MCF 10A (cell line): ENCODE data around the gene TUSC2. TPM values are rescaled to one million over a fixed set of nuclear protein-coding genes. Genes with fewer than 3 reads are reported as not detected.

Experiments used
- BruUV-seq: library from RNA; stranded (reverse); fragments of 400-500 nt; replicated peaks from 2 replicates; lab custom pipeline; 2021; lab: Mats Ljungman, UMichigan
- CTCF ChIA-PET: fragments of 300-600 bp; sonication (Branson Sonifier 250); formaldehyde crosslinking; extraction: SDS; loops from one replicate; lab custom pipeline; 2021; ENCODE audit warnings: antibody characterized with exemption, inconsistent platforms; lab: Yijun Ruan, JAX
- POLR2A ChIA-PET: fragments of 300-600, 350-650 bp; sonication (Branson Sonifier 250); formaldehyde crosslinking; extraction: SDS; loops from one replicate; lab custom pipeline; 2020; ENCODE audit warnings: antibody characterized with exemption, inconsistent platforms; lab: Yijun Ruan, JAX
- DNase-seq: peaks from one replicate; pipeline ENCODE4 v3.0.0-alpha.2; 2018; ENCODE audit not compliant: unreplicated experiment
- H3K27ac Mint-ChIP-seq: one replicate; pipeline ENCODE4 v1.8.0; 2022; ENCODE audit warnings: mild to moderate bottlenecking, low read depth, mixed read lengths; ENCODE audit not compliant: unreplicated experiment
- H3K27me3 Mint-ChIP-seq: one replicate; pipeline ENCODE4 v1.8.0; 2022; ENCODE audit warnings: mixed read lengths; ENCODE audit not compliant: insufficient read depth, unreplicated experiment
- H3K36me3 Mint-ChIP-seq: one replicate; pipeline ENCODE4 v1.8.0; 2022; ENCODE audit warnings: mild to moderate bottlenecking, moderate library complexity, mixed read lengths; ENCODE audit not compliant: insufficient read depth, unreplicated experiment
- H3K4me1 Mint-ChIP-seq: one replicate; pipeline ENCODE4 v1.8.0; 2022; ENCODE audit warnings: mixed read lengths; ENCODE audit not compliant: insufficient read depth, unreplicated experiment
- H3K4me3 Mint-ChIP-seq: one replicate; pipeline ENCODE4 v1.8.0; 2022; ENCODE audit warnings: mild to moderate bottlenecking, moderate library complexity, mixed read lengths; ENCODE audit not compliant: unreplicated experiment
- H3K9me3 Mint-ChIP-seq: one replicate; pipeline ENCODE4 v1.8.0; 2022; ENCODE audit warnings: mixed read lengths; ENCODE audit not compliant: unreplicated experiment
- CTCF ChIP-seq: fragments of 200-600 bp; IDR thresholded peaks from one replicate; pipeline ENCODE4 v1.8.0; 2022; ENCODE audit warnings: antibody characterized with exemption, mild to moderate bottlenecking; ENCODE audit not compliant: unreplicated experiment
- intact Hi-C: fragments of 100-400 bp; cut with micrococcal nuclease; formaldehyde crosslinking; loops from 2 replicates; pipeline ENCODE4 v1.14.1; 2022
- total RNA-seq: library from RNA; stranded (reverse); gene quantifications from 2 replicates; pipeline ENCODE4 v1.2.3, GENCODE V29; 2022

TUSC2 gene
- total RNA-seq, 1 experiment from 2014 or later = 14.5 TPM

DNA sequence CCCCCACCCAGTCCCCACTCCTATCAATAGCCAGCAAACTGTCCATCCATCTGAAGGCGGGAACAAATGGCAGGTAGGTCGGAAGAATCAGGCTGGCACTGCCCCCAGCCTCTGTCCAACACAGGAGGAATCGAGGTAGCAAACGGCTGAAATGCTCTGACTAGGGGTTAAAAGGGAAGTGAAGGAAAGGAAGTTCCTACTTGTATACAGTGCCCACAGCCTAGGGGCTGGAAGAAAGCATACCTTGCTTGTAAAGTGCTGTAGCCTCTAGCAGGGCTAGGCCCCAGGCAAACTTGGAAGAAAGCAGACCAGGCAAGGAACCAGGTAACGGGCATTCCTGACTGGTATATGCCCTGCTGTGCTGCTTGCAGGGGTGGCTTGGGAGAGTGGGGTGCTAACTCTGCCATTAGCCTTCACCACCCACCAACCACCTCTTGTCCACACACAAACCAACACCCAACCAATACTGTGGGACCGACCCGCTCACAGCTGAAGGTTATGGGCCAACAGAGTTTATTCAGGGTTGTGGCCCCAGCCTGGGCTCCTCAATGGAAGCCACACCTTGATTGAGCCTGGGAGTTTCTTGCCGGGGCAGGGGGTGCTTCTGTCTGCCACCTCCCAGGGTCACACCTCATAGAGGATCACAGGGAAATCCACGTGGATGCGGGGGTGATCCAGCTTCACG lies 2.4 kb downstream of the TUSC2 start:
- no peaks in the 10 kb centered on the region for H3K4me1 Mint-ChIP-seq
- no peak overlapping the region for H3K27ac Mint-ChIP-seq
- BruUV-seq = no TSS peak
- intact Hi-C loops = no loop called here
- no peak for DNase-seq
- ChIA-PET CTCF (interaction anchor here (0.7 to 3.9 kb wide), 8 partner anchors 11 to 66 kb away, joined by 3 to 38 read pairs (median 10); partner anchors contain the start of genes IFRD2 and SEMA3B), POLR2A (interaction anchor here (0.9 to 1.2 kb wide), 3 partner anchors 9 to 36 kb away, joined by 3 to 4 read pairs (median 3); no protein-coding TSS in a partner anchor)
- no peak overlapping the region for H3K4me3 Mint-ChIP-seq
- H3K27me3 Mint-ChIP-seq = no peaks in the 10 kb centered on the region
- H3K9me3 Mint-ChIP-seq = no peaks in the 10 kb centered on the region
- no peak for TF ChIP-seq CTCF
- H3K36me3 Mint-ChIP-seq = peaks cover 17% of the 10 kb centered on the region

- BruUV-seq = no TSS peak
- TF ChIP-seq CTCF = no peak
- Mint-ChIP-seq H3K36me3 (peaks cover 17% of the 10 kb centered on the region), H3K9me3 (no peaks in the 10 kb centered on the region), H3K4me3 (no peak overlapping the region), H3K27ac (no peak overlapping the region), H3K27me3 (no peaks in the 10 kb centered on the region), H3K4me1 (no peaks in the 10 kb centered on the region)
- ChIA-PET POLR2A (interaction anchor here (1.3 to 5.0 kb wide), 2 partner anchors 24 to 33 kb away, joined by 3 to 22 read pairs; partner anchors contain the start of gene IFRD2), CTCF (interaction anchor here (0.6 to 3.9 kb wide), 16 partner anchors 10 to 111 kb away, joined by 3 to 38 read pairs (median 10); partner anchors contain the start of genes HYAL1, HYAL3, IFRD2 and LSMEM2)
- DNase-seq = no peak
- intact Hi-C loops = no loop called here
These were observed 2.9 kb downstream of the TUSC2 start for GRCh38 chr3:50325113-50325480.

DNA sequence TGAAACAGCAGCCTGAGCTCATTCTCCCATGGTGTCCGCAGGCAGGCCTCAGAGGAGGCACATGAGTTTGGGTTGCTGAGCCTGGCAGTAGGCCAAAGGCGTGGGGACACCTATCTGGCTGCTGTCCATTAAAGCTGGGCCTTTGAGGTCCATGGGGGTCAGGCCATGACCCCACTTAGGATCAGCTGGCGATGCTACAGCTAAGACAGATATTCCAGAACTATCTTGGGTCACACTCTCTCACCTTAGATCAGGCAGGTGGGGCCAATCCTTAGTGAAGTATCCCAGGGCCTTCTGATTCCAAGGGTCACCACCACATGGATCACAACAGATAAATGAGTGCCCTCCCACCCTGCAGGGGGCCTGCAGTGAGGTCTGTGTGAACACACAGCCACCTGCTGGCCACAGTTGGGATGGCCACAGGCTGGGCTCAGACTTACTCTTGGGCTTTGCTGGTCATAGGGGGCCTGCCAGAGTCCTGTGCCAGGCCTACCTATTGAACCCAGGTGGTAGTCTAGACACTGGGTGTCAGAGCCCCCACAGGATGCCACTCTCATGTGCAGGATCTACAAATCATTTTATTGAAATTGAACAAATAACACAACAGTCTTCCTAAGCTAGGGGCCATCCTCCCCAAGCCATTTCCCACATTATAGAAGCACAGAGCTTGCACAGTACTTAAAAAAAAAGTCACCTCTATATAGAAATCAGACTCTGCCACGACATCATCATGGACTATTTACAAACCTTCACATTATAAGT lies 3.5 kb downstream of the TUSC2 start:
- Mint-ChIP-seq H3K27me3 (no peaks in the 10 kb centered on the region), H3K36me3 (peaks cover 13% of the 10 kb centered on the region), H3K9me3 (no peaks in the 10 kb centered on the region), H3K4me3 (no peak overlapping the region), H3K27ac (no peak overlapping the region), H3K4me1 (peaks cover under 1% of the 10 kb centered on the region)
- DNase-seq = peak; percentile 64
- ChIA-PET CTCF (interaction anchor here (0.6 to 3.9 kb wide), 31 partner anchors 10 to 1344 kb away, joined by 3 to 38 read pairs (median 4); partner anchors contain the start of genes HYAL1, HYAL3, IFRD2 and LSMEM2), POLR2A (interaction anchor here (1.2 to 5.0 kb wide), 4 partner anchors 13 to 32 kb away, joined by 3 to 22 read pairs (median 4); partner anchors contain the start of genes HYAL3, IFRD2 and NAA80)
- BruUV-seq = no TSS peak
- intact Hi-C loops = loop anchor here (1.0 kb wide), 2 partner anchors 50 to 132 kb away; no protein-coding TSS in a partner anchor
- peak; percentile 79 for TF ChIP-seq CTCF
